Measurements from ENCODE around the gene ABR. TPM values are rescaled to one million over a fixed set of nuclear protein-coding genes. Genes with fewer than 3 reads are reported as not detected.
"Not testable (repeated sequence)": the region's sequence is repeated elsewhere in the genome, so short reads cannot be mapped to it uniquely, and the experiment has no call there.

Gene ABR
- total RNA-seq, 1 donor from 2014 or later = 195 TPM

DNA sequence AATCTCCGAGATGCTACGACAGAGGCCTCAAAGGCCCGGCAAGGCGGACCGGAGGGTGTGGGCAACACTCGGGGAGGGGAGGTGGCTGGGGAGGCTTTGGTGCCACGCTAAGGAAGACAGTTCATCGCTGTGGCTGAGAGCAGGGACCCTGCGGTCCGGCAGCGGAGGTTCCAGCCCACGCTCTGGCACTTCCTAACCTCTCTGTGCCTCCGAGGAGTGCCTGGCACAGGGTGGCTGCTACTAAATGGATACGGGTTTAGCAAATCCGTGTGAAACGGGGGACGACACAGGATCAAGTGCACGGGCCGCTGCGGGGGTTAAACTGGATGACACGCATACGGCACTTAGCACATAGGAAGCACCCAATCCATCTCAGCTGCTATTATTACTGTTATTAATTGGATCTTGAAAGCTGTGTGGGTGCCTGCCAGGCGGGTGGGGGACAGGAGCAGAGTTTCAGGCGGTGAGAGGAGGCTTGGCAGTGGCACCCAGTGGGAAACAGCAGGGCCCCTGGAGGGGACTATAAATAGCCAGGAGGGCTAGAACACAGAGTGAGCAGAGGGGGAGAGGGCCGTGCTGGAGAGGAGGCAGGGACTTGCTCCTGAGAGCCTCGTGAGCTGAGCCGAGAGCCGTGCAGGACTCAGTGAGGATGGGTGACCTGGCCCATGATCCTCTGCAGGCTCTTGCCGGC lies 45.0 kb downstream of the ABR start:
- H3K4me3 ChIP-seq (ENCODE audit: low read depth, low read length) = no peak overlapping the region
- no peak for DNase-seq (ENCODE audit: low read depth)
- TF ChIP-seq CTCF (conservative IDR thresholded peaks at IDR 0.05; ENCODE audit: low read depth, low read length) = no peak

DNA sequence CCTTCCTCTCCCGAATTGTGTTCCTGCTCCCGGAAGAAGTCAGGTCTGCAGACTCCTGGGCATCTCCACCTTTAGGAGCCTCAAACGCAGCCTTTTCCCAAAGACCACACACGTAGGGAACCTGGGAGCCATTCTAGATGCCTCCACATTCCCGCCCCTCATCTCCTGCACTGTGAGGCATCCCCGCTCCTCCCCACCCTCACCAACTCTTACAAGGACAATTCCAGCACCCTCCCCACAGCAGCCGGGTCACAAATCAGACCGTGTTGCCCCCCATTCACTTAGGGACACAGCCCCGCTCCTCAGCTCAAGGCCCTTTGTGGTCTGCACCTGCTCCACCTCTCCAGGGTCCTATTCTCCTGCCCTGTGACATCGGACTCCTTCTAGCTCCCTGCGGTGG lies 49.6 kb downstream of the ABR start:
- no peak for TF ChIP-seq CTCF (conservative IDR thresholded peaks at IDR 0.05; ENCODE audit: low read depth, low read length)
- H3K4me3 ChIP-seq (ENCODE audit: low read depth, low read length) = no peak overlapping the region
- DNase-seq (ENCODE audit: low read depth) = no peak

DNA sequence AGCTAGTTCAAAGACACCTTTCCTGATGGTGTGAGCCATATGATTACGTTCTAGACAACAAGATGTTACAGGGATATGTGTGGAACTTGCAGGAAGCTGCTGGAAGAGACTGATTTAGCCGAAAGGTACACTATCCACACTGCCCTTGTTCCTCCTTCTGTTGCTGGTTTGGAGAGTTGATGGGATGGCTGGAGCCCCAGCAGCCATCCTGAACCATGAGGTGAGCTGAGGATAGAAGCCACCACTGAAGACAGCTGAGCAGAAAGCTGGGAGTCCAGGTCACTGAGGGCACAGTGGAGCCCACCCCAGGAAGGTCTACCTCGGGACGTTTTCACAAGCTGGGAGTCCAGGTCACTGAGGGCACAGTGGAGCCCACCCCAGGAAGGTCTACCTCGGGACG lies 51.3 kb downstream of the ABR start:
- H3K4me3 ChIP-seq (ENCODE audit: low read depth, low read length); DNase-seq (ENCODE audit: low read depth): not testable (repeated sequence)

DNA sequence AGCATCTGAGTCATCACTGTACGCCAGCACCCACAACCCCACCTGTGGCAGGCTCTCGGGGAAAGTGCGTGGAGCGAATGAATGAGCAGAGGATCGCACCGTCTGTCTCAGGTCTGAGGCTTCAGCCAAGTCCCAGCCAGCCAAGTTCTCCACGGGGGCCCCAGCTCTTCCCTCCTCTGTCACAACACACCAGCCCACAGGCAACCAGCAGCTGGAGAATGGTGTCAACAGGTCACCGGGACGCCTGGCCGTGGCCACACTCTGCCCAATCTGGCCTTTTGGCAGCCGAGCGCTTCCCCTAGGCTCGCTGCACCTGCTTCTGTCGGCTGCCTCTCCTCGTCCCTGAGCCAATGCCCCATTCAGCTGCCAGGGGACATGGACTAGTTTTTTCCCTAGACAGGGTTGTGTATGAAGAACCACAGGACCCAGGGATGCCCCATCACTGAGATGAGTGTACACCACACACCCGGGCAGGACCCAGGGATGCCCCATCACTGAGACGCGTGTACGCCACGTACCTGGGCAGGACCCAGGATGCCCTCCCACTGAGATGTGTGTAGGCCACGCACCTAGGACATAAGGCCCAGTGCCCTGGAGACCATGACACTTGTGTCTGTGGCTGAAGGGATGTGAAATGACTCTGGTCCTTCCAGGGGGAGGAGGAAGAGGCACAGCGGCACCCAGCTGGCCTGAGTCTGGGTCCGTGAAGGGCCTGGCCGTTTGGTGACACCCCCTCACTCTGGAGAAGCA lies 52.8 kb downstream of the ABR start:
- H3K4me3 ChIP-seq (ENCODE audit: low read depth, low read length) = no peak overlapping the region
- no peak for DNase-seq (ENCODE audit: low read depth)
- TF ChIP-seq CTCF (conservative IDR thresholded peaks at IDR 0.05; ENCODE audit: low read depth, low read length) = no peak

DNA sequence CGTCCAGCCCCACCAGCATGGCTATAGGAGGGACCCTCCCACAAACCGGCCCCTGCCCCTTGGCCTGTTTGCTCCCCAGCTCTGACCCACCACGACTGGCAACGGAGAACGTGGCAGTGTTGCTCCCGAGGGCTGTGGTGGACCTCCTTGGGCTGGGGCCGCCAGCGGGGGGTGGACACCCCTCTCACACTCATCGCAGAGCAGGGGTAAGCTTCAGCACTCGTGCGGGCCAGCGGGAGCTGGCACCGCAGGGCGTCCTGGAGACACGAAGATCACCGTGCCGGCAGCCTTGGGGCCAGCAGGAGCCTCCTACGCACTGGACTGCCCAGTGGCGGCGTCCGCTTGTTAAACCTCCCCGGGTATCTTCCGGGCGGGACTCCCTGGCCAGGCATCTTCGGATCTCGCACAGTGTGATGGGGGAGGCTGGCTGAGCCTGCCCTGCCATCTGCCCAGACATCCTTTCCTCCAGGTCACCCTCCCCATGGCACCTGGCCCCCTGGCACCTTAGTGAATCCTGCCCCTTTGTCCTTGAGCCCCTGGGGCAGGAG lies 53.5 kb downstream of the ABR start:
- DNase-seq (ENCODE audit: low read depth) = no peak
- peak overlapping the region; percentile 37 for H3K4me3 ChIP-seq (ENCODE audit: low read depth, low read length)
- TF ChIP-seq CTCF (conservative IDR thresholded peaks at IDR 0.05; ENCODE audit: low read depth, low read length) = no peak

- TF ChIP-seq CTCF (conservative IDR thresholded peaks at IDR 0.05; ENCODE audit: low read depth, low read length) = no peak
- no peak for DNase-seq (ENCODE audit: low read depth)
- peak overlapping the region; percentile 37 for H3K4me3 ChIP-seq (ENCODE audit: low read depth, low read length)
These were observed 54.0 kb downstream of the ABR start for GRCh38 chr17:1125788-1126145.

GRCh38 chr17:1124896-1125787 lies 54.6 kb downstream of the ABR start:
- H3K4me3 ChIP-seq (ENCODE audit: low read depth, low read length) = peak overlapping the region; percentile 37
- TF ChIP-seq CTCF (conservative IDR thresholded peaks at IDR 0.05; ENCODE audit: low read depth, low read length) = no peak
- no peak for DNase-seq (ENCODE audit: low read depth)
